Measurements from ENCODE around the gene ATP2A1.
"Not testable (repeated sequence)": the region's sequence is repeated elsewhere in the genome, so short reads cannot be mapped to it uniquely, and the experiment has no call there.

ATP2A1 gene

DNA sequence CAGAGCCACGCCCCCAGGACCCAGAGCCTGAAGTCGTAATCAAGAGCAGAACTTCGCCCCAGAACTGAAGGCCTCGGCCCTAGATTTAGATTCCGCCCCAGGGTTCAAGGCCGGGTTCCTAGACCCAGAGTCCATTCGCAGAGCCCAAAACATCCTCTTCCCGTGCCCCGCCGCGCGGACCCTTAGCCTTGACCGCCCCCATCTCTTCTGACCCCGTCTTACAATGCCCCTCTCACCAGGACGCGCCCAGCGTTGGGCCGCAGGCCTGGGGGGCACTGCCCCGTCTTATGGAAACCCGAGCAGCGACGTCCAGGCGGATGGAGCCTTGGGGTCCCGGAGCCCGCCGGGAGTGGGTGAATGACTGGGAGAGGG, 58.5 kb downstream of the ATP2A1 start:
- Histone ChIP-seq H3K9me3 (no peaks in the 10 kb centered on the region), H3K4me1 (peaks cover 0 to 5% (median 0%) of the 10 kb centered on the region in 4 donors), H3K4me3 (no peak overlapping the region), H3K27me3 (peaks cover 0 to 28% of the 10 kb centered on the region in 2 donors), H3K27ac (no peak overlapping the region), H3K36me3 (no peaks in the 10 kb centered on the region)
- no peak for DNase-seq
- TF ChIP-seq, protein P1, sequence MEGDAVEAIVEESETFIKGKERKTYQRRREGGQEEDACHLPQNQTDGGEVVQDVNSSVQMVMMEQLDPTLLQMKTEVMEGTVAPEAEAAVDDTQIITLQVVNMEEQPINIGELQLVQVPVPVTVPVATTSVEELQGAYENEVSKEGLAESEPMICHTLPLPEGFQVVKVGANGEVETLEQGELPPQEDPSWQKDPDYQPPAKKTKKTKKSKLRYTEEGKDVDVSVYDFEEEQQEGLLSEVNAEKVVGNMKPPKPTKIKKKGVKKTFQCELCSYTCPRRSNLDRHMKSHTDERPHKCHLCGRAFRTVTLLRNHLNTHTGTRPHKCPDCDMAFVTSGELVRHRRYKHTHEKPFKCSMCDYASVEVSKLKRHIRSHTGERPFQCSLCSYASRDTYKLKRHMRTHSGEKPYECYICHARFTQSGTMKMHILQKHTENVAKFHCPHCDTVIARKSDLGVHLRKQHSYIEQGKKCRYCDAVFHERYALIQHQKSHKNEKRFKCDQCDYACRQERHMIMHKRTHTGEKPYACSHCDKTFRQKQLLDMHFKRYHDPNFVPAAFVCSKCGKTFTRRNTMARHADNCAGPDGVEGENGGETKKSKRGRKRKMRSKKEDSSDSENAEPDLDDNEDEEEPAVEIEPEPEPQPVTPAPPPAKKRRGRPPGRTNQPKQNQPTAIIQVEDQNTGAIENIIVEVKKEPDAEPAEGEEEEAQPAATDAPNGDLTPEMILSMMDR (IDR thresholded peaks at IDR 0.05), result no peak
- intact Hi-C loops (cut with DNase I; ENCODE audit: low total_unique reads), result no loop called here

DNA sequence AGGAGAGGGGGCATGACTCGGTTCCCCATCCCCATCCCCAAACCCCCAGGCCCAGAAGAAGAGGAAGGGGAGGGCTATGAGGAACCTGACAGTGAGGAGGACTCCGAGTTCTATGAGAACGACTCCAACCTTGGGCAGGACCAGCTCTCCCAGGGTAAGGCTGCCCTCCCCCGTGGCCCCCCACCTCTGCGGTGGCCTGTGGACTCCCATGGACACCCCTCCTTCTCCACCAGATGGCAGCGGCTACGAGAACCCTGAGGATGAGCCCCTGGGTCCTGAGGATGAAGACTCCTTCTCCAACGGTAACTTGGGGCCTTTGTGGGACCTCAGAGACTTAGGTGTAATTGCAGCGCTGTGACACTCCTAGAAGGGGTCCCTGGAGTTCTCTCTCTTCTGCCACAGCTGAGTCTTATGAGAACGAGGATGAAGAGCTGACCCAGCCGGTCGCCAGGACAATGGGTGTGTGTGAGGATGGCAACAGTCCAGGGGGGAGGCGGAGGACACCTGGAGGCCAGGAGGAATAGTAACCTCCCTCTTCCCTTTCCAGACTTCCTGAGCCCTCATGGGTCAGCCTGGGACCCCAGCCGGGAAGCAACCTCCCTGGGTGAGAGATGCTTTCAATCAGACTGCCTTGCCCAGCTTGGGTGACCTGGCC, 59.1 kb downstream of the ATP2A1 start:
- TF ChIP-seq, protein P1 (IDR thresholded peaks at IDR 0.05), result no peak
- DNase-seq, result no peak
- intact Hi-C loops (cut with DNase I; ENCODE audit: low total_unique reads), result no loop called here
- Histone ChIP-seq H3K4me1 (peaks cover 0 to 5% (median 0%) of the 10 kb centered on the region in 4 donors), H3K4me3 (no peak overlapping the region), H3K9me3 (no peaks in the 10 kb centered on the region), H3K27me3 (peaks cover 0 to 28% of the 10 kb centered on the region in 2 donors), H3K36me3 (no peaks in the 10 kb centered on the region), H3K27ac (no peak overlapping the region)

DNA sequence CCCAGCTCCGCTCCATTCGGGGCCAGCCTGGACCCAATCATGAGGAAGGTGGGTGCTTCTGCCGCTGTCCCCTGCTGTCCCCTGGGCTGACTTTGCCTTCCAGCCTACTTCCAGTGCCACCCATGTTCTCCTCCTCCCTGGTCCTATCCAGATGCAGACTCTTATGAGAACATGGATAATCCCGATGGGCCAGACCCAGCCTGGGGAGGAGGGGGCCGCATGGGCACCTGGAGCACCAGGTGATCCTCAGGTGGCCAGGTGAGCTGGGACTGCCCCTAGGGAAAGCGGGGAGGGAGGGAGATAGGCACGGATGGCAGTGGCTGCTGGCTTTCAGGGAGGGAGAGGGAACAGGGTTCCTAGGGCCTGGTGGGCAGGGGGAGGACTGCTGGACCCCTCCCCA, 60.4 kb downstream of the ATP2A1 start:
- intact Hi-C loops (cut with DNase I; ENCODE audit: low total_unique reads), result no loop called here
- H3K4me3 ChIP-seq, result no peak overlapping the region
- H3K4me1 ChIP-seq, result peaks cover 0 to 5% (median 0%) of the 10 kb centered on the region in 4 donors
- TF ChIP-seq, protein P1 (IDR thresholded peaks at IDR 0.05), result no peak
- no peaks in the 10 kb centered on the region for H3K36me3 ChIP-seq
- no peak for DNase-seq
- H3K27ac ChIP-seq, result no peak overlapping the region
- H3K9me3 ChIP-seq, result no peaks in the 10 kb centered on the region
- H3K27me3 ChIP-seq, result peaks cover 0 to 28% of the 10 kb centered on the region in 2 donors

DNA sequence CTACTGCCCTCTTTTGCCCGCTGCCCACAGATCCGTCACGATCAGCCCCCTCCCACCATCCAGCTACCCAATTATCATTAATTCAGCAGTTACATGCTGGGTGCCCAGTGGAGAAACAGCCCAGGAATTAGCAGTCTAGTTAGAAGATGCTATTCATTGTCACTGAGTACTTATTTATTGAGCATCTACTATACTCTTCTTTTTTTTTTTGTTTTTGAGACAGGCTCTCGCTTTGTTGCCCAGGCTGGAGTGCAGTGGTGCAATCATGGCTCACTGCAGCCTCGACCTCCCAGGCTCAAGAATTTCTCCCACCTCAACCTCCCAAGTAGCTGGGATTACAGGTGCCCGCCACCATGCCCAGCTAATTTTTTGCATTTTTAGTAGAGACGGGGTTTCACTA, 61.5 kb downstream of the ATP2A1 start:
- intact Hi-C loops (cut with DNase I; ENCODE audit: low total_unique reads); H3K9me3 ChIP-seq; H3K4me3 ChIP-seq; H3K4me1 ChIP-seq; H3K36me3 ChIP-seq; DNase-seq; H3K27ac ChIP-seq: not testable (repeated sequence)
- H3K27me3 ChIP-seq, result peaks cover 0 to 28% of the 10 kb centered on the region in 2 donors

DNA sequence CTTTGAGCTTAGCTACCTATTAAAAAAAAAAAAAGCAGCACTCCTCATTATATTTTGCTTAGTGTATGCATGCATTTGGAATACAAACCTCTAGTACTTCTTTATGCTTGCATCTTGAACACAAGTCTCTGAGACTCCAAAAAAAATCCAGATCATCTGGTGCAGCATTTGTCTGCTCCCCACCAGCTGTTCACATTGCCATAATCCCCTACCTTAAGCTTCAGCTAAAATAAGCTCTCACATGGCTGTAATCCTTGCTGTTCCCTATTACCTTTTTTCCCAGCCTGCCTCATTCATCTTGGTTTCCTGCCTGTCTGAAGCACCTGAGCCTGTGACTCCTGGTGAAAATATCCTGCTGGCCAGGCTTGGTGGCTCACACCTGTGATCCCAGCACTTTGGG, 65.0 kb downstream of the ATP2A1 start:
- peaks cover 0 to 9% of the 10 kb centered on the region in 2 donors for H3K27me3 ChIP-seq
- no peak for DNase-seq
- intact Hi-C loops (cut with DNase I; ENCODE audit: low total_unique reads), result no loop called here

DNA sequence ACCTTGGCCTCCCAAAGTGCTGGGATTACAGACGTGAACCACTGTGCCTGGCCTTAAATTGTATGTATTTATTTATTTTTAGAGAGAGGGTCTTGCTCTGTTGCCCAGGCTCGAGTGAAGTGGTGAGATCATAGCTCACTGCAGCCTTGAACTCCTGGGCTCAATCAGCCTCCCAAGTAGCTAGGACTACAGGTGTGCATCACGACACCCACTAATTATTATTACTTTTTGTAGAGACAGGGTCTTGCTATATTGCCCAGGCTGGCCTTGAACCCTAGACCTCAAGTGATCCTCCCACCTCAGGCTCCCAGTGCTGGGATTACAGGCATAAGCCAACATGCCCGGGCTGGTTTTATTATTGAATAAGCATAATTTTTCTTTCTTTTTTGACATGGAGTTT, 68.4 kb downstream of the ATP2A1 start:
- no peaks in the 10 kb centered on the region for H3K27me3 ChIP-seq
- no peak overlapping the region for H3K27ac ChIP-seq
- no peaks in the 10 kb centered on the region for H3K36me3 ChIP-seq
- H3K4me1 ChIP-seq, result peaks cover 0 to 18% (median 15%) of the 10 kb centered on the region in 4 donors
- TF ChIP-seq, protein P1 (IDR thresholded peaks at IDR 0.05), result no peak
- no peak for DNase-seq
- intact Hi-C loops (cut with DNase I; ENCODE audit: low total_unique reads), result no loop called here
- no peaks in the 10 kb centered on the region for H3K9me3 ChIP-seq
- H3K4me3 ChIP-seq, result no peak overlapping the region

More for the DNA sequence above, 65.0 kb downstream of the ATP2A1 start:
- no peaks in the 10 kb centered on the region for H3K36me3 ChIP-seq
- TF ChIP-seq, protein P1 (IDR thresholded peaks at IDR 0.05), result no peak
- H3K4me3 ChIP-seq, result no peak overlapping the region
- no peak overlapping the region for H3K27ac ChIP-seq
- H3K9me3 ChIP-seq, result no peaks in the 10 kb centered on the region
- peaks cover 0 to 11% (median 9%) of the 10 kb centered on the region in 4 donors for H3K4me1 ChIP-seq

Data from tibial artery (tissue), 4 donors.